ENCODE data around the gene PTPRN2. TPM values are rescaled to one million over a fixed set of nuclear protein-coding genes. Genes with fewer than 3 reads are reported as not detected.

Gene PTPRN2
- total and polyA plus RNA-seq, 2 of the 13 experiments (the other 11 are each of a cell fraction or from before 2014, with no cell fraction given): 2.5 to 24.2 TPM

DNA sequence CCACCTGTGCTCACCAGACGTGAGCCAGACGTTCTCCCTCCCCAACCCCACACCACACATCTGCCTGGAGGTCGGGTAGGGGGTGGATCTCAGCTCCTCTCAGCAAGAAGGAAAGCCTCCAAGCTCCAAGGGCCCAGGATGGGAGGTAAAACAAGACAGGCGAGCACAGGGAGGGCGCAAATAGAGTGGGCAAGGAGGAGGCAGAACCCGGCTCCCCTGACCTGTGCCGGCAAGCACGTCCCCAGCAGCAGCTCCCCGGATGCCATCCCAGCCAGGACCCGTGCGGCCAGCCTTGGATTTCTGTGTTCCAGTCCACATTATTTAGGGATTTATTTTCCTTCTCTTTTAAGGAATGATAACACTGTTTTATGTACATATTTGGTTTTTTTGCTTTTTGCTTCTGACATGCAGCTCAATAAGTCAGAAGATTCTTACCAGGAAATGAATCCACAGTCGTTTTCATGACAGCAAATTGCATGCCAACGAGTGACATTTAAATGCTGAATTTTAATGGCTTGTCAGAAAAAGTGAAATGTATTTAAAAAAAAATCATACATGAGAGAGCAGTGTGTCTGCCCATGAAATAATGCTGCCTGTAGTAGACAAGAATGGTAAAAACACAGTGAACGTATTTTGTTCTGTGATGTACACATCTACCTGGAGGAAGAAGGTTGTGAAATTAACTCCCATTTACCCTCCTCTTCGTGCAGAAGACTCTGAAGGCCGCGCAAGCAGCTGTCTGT, 276.5 kb downstream of the PTPRN2 start:
- FAIRE-seq (no peak), DNase-seq (ENCODE audit: low spot score) (no peak), ATAC-seq (no peak)
- no peak overlapping the region for H3K27ac ChIP-seq (ENCODE audit: extremely low read length, insufficient read depth, low read length)
- TF ChIP-seq MXD4 (CRISPR knock-in tag; IDR thresholded peaks at IDR 0.05) (no peak), EHMT2 (IDR thresholded peaks at IDR 0.05; ENCODE audit: borderline replicate concordance, low read depth, low read length) (no peak), ZNF33B (CRISPR knock-in tag; IDR thresholded peaks at IDR 0.05) (no peak), ZNF609 (CRISPR knock-in tag; IDR thresholded peaks at IDR 0.05; ENCODE audit: borderline replicate concordance) (no peak), THRA (CRISPR knock-in tag; IDR thresholded peaks at IDR 0.05; ENCODE audit: borderline replicate concordance) (no peak), SRF (IDR thresholded peaks at IDR 0.05; ENCODE audit: low read depth, low read length) (no peak)
- WGBS (ENCODE audit: low lambda C conversion rate): 83% methylated on average over 17 of the region's 17 CpGs
- CTCF ChIA-PET (ENCODE audit: low intra/inter-chr PET ratio, low total read pairs): no interaction called here
- POLR2A ChIA-PET: no interaction called here
- no peak overlapping the region for H2AFZ ChIP-seq (ENCODE audit: low read length)
- intact Hi-C loops (cut with micrococcal nuclease; ENCODE audit: unreplicated experiment) (no loop called here), in situ Hi-C loops (cut with HindIII; ENCODE audit: extremely low pct_ligation_motif_present, low pct_unique_long_range_greater_than_20kb) (no loop called here)
- H3K9me3 ChIP-seq (ENCODE audit: low read length): peaks cover 11% of the 10 kb centered on the region
- H3K4me3 ChIP-seq (replicated peaks in 1 of 3; ENCODE audit: insufficient read depth in 1 of 3, low read depth in 2 of 3, low read length in 3 of 3): no peak overlapping the region
- H3K79me2 ChIP-seq (ENCODE audit: insufficient read depth, low read length): no peaks in the 10 kb centered on the region
- H3K36me3 ChIP-seq (replicated peaks in 1 of 2; ENCODE audit: control insufficient read depth in 1 of 2, insufficient read depth in 2 of 2, low read length in 2 of 2): peaks cover 0 to 1% of the 10 kb centered on the region in 2 experiments; a peak in 1 of 5 replicates
- H3K4me1 ChIP-seq (ENCODE audit: insufficient read depth, low read length): no peaks in the 10 kb centered on the region
- no peak overlapping the region for H3K4me2 ChIP-seq (ENCODE audit: low read depth, low read length)
- no peak overlapping the region for H3K9ac ChIP-seq (ENCODE audit: insufficient read depth, low read depth, low read length)
- BruUV-seq (replicated peaks): no TSS peak
- no peaks in the 10 kb centered on the region for H3K27me3 ChIP-seq (ENCODE audit: control insufficient read depth in 1 of 2, insufficient read depth in 2 of 2, low read length in 2 of 2)
- H4K20me1 ChIP-seq (ENCODE audit: insufficient read depth, low read length): no peaks in the 10 kb centered on the region; the same call in 1 of the 2 replicates
